BJ (cell line): ENCODE results near the gene SMC3. TPM values are rescaled to one million over a fixed set of nuclear protein-coding genes. Genes with fewer than 3 reads are reported as not detected.
A peak's percentile ranks its signal among the peaks of the same experiment; 100 is the strongest.
"Not testable (repeated sequence)": the region's sequence is repeated elsewhere in the genome, so short reads cannot be mapped to it uniquely, and the experiment has no call there.

Source experiments
- CTCF ChIA-PET: fragments of 350-600 bp; formaldehyde crosslinking; extraction: SDS; loops from one replicate; lab custom pipeline; 2021; ENCODE audit warnings: antibody characterized with exemption, inconsistent platforms; lab: Yijun Ruan, JAX
- POLR2A ChIA-PET: fragments of 300-600 bp; sonication (Branson Sonifier 250); formaldehyde crosslinking; extraction: SDS; loops from one replicate; lab custom pipeline; 2021; ENCODE audit warnings: antibody characterized with exemption; lab: Charles Lee
- DNase-seq: peaks from one replicate; pipeline ENCODE4 v3.0.0-alpha.2; 2011; ENCODE audit warnings: low read depth
- H3K27me3 ChIP-seq: 2 replicates; pipeline ENCODE4 v1.6.0; 2011; ENCODE audit warnings: low read length; ENCODE audit not compliant: control insufficient read depth, insufficient read depth
- H3K36me3 ChIP-seq: 2 replicates; pipeline ENCODE4 v1.5.1; 2011; ENCODE audit warnings: low read length; ENCODE audit not compliant: control insufficient read depth, insufficient read depth
- H3K4me3 ChIP-seq: 2 replicates; pipeline ENCODE4 v1.5.1; 2011; ENCODE audit warnings: low read depth, mild to moderate bottlenecking, control low read depth, low read length
- polyA plus RNA-seq: library from polyadenylated mRNA; depleted of rRNA; stranded (reverse); fragments of >200 nt; gene quantifications from 2 replicates; pipeline ENCODE4 v1.2.3, GENCODE V29; 2011
- TF ChIP-seq, protein P1 (sequence below): IDR thresholded peaks from 2 replicates; pipeline ENCODE4 v1.5.1; 2011; ENCODE audit warnings: low read depth, mild to moderate bottlenecking, control low read depth, inconsistent platforms, low read length, moderate library complexity; ENCODE audit not compliant: insufficient read depth

Gene SMC3
- polyA plus RNA-seq, 1 experiment = 5.7 TPM

DNA sequence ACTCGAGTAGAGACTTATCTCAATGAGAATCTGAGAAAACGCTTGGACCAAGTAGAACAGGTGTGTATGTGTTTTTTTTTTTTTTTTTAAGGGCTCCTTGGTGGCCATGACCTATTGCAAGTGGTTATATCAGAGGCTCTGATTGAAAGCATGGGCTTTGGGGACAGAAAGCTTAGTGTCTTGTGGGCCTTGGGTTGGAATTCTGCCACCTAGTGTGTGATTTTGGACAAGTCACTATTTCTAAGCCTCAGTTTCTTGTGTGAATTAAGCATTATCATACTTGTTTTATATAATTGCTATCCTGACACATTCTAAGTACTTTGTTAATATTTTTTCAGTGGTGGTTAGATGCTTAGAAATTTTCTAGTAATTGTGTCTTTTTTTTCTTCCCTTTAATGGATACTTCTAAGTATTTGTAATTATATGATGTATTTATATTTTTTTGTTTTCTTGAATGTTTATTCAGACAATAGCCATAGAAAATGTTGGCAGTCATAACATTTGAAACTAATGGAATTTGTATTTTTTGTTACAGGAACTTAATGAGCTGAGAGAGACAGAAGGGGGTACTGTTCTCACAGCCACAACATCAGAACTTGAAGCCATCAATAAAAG, 33.1 kb downstream of the SMC3 start:
- TF ChIP-seq, protein P1, sequence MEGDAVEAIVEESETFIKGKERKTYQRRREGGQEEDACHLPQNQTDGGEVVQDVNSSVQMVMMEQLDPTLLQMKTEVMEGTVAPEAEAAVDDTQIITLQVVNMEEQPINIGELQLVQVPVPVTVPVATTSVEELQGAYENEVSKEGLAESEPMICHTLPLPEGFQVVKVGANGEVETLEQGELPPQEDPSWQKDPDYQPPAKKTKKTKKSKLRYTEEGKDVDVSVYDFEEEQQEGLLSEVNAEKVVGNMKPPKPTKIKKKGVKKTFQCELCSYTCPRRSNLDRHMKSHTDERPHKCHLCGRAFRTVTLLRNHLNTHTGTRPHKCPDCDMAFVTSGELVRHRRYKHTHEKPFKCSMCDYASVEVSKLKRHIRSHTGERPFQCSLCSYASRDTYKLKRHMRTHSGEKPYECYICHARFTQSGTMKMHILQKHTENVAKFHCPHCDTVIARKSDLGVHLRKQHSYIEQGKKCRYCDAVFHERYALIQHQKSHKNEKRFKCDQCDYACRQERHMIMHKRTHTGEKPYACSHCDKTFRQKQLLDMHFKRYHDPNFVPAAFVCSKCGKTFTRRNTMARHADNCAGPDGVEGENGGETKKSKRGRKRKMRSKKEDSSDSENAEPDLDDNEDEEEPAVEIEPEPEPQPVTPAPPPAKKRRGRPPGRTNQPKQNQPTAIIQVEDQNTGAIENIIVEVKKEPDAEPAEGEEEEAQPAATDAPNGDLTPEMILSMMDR = peak; percentile 55
- peaks cover 1% of the 10 kb centered on the region; the same call in 1 of the 2 replicates for H3K36me3 ChIP-seq
- ChIA-PET CTCF (interaction anchor here (0.7 to 3.2 kb wide), 14 partner anchors 10 to 296 kb away, joined by 3 to 14 read pairs (median 4); partner anchors contain the start of gene SMNDC1), POLR2A (no interaction called here)
- no peak overlapping the region for H3K4me3 ChIP-seq
- DNase-seq = no peak
- H3K27me3 ChIP-seq = no peaks in the 10 kb centered on the region

DNA sequence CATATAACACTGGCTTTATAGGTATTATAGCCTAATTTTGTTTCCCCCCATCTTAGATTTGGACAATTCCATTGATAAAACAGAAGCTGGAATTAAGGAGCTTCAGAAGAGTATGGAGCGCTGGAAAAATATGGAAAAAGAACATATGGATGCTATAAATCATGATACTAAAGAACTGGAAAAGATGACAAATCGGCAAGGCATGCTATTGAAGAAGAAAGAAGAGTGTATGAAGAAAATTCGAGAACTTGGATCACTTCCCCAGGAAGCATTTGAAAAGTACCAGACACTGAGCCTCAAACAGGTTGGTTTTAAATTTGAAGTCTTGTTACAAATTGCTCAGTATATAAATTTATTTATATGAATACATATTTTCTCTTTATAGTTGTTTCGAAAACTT, 34.1 kb downstream of the SMC3 start:
- POLR2A ChIA-PET = no interaction called here
- DNase-seq = no peak
- Histone ChIP-seq H3K27me3 (no peaks in the 10 kb centered on the region), H3K36me3 (peaks cover 3% of the 10 kb centered on the region), H3K4me3 (no peak overlapping the region)
- TF ChIP-seq, protein P1 = no peak
- CTCF ChIA-PET = interaction anchor here (2.1 to 3.2 kb wide), 2 partner anchors 291 to 294 kb away, joined by 7 to 11 read pairs; no protein-coding TSS in a partner anchor

DNA sequence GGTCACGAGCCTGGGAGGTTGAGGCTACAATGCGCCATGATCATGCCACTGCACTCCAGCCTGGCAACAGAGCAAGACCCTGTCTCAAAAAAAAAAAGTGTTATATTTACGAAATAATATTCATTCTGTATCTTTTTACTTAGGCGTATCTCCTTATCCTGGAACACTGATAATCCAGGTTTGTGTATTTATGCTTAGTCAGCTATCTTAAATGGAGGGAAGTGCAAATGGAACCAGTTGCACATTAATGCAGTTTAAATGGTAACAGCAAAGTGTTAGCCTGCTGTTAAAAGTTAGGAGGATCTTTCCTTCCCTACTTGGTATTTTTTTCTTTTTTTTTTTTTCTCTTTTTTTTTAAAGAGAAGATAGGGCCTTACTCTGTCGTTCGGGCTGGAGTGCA, 40.6 kb downstream of the SMC3 start:
- Histone ChIP-seq H3K36me3 (peaks cover 1% of the 10 kb centered on the region; the same call in 1 of the 2 replicates), H3K27me3 (peaks cover 4% of the 10 kb centered on the region), H3K4me3 (no peak overlapping the region)
- ChIA-PET CTCF (interaction anchor here (0.6 to 2.8 kb wide), 10 partner anchors 10 to 304 kb away, joined by 3 to 16 read pairs (median 3); no protein-coding TSS in a partner anchor), POLR2A (interaction anchor here (0.7 kb wide), 1 partner anchor 12 kb away, joined by 3 read pairs; no protein-coding TSS in a partner anchor)
- DNase-seq = no peak
- TF ChIP-seq, protein P1 = no peak

DNA sequence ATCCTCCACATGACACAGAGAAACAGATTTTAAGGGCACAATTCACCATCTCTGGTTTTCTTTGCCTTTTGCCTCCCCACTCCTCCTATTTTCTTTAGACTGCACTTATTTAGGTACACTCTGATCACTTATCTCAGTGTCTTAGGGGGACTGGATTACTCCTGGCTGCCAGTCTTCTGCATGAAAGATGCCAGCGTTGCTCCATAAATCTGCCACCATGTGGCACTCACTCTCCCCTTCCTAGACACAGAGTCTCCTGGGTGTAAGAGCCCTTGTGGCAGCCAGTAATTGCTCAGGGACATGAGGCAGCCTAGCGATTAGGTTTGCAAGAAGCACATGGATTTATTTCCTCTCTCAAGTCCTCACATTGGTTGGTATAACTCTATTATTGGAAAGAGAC, 42.1 kb downstream of the SMC3 start:
- Histone ChIP-seq H3K36me3 (peaks cover 1% of the 10 kb centered on the region; the same call in 1 of the 2 replicates), H3K27me3 (peaks cover 4% of the 10 kb centered on the region), H3K4me3 (no peak overlapping the region)
- TF ChIP-seq, protein P1 = no peak
- no peak for DNase-seq
- ChIA-PET CTCF (interaction anchor here (0.8 to 2.8 kb wide), 7 partner anchors 8 to 306 kb away, joined by 3 to 11 read pairs (median 3); no protein-coding TSS in a partner anchor), POLR2A (no interaction called here)

DNA sequence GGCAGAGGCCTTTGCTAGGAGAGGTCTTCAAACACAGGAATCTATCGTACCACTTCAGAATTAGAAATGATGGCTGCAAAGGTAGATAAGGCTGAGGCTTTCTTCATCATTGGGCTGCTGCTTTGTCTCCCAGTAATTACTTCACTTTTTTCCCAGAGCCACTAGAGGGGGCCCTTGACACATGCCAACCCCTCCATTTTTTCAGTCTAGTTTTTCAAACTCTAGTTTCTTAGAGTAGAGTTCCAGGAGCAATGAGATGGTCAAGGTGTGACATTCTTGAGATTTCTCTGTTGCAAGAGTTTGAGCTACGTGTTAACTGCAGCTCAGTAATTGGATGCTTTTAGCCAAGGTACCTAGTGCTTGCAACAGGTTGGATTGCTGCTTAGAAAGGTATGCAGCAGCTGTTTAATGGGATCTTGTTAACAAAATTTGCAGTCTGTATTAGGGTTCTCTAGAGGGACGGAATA, 42.8 kb downstream of the SMC3 start:
- TF ChIP-seq, protein P1 = peak; percentile 88
- ChIA-PET POLR2A (no interaction called here), CTCF (interaction anchor here (0.6 to 2.4 kb wide), 18 partner anchors 9 to 1664 kb away, joined by 3 to 21 read pairs (median 4); no protein-coding TSS in a partner anchor)
- DNase-seq = no peak
- Histone ChIP-seq H3K27me3 (peaks cover 4% of the 10 kb centered on the region), H3K36me3 (peaks cover 1% of the 10 kb centered on the region; the same call in 1 of the 2 replicates), H3K4me3 (no peak overlapping the region)

DNA sequence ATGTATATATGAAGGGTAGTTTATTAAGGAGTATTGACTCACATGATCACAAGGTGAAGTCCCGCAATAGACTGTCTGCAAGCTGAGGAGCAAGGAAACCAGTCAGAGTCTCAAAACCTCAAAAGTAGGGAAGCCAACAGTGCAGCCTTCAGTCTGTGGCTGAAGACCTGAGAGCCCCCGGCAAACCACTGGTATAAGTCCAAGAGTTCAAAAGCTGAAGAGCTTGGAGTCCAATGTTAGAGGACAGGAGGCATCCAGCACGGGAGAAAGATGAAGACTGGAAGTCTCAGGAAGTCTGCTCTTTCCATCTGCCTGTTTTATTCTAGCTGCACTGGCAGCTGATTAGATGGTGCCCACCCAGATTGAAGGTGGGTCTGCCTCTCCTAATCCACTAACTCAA, 43.3 kb downstream of the SMC3 start:
- CTCF ChIA-PET = interaction anchor here (0.6 to 2.4 kb wide), 19 partner anchors 9 to 1664 kb away, joined by 3 to 21 read pairs (median 4); no protein-coding TSS in a partner anchor
- H3K36me3 ChIP-seq, H3K4me3 ChIP-seq, DNase-seq, POLR2A ChIA-PET, H3K27me3 ChIP-seq: not testable (repeated sequence)
